A673 (cell line): Measurements from ENCODE around the gene FOXN1. TPM values are rescaled to one million over a fixed set of nuclear protein-coding genes. Genes with fewer than 3 reads are reported as not detected.

Experiments used
- BruUV-seq: library from RNA; stranded (reverse); fragments of 400-500 nt; replicated peaks from 2 replicates; lab custom pipeline; 2021; lab: Mats Ljungman, UMichigan
- CTCF ChIA-PET: fragments of 300-600 bp; sonication (Branson Sonifier 250); formaldehyde crosslinking; loops from one replicate; lab custom pipeline; 2022; ENCODE audit warnings: antibody characterized with exemption; lab: Charles Lee
- POLR2A ChIA-PET: fragments of 300-600 bp; sonication (Branson Sonifier 250); formaldehyde crosslinking; loops from one replicate; lab custom pipeline; 2022; ENCODE audit warnings: antibody characterized with exemption; ENCODE audit not compliant: low non-redundant PET; lab: Charles Lee
- DNase-seq: peaks from one replicate; pipeline ENCODE4 v3.0.0-alpha.2; 2015; ENCODE audit warnings: low spot score
- H3K27ac ChIP-seq: fragments of 200-600 bp; sonication (generic); 2 replicates; pipeline ENCODE4 v1.5.1; 2016; ENCODE audit warnings: mixed run types, low read depth, mild to moderate bottlenecking, mixed read lengths, antibody characterized with exemption, low read length; ENCODE audit not compliant: poor library complexity, severe bottlenecking
- H3K27me3 ChIP-seq: fragments of 200-600 bp; sonication (generic); replicated peaks from 2 replicates; pipeline ENCODE4 v1.6.1; 2017; ENCODE audit warnings: mixed run types, low read depth, mild to moderate bottlenecking, mixed read lengths, antibody characterized with exemption, low read length; ENCODE audit not compliant: insufficient read depth, poor library complexity
- H3K36me3 ChIP-seq: fragments of 200-600 bp; sonication (generic); 2 replicates; pipeline ENCODE4 v1.6.1; 2016; ENCODE audit warnings: mixed run types, mild to moderate bottlenecking, mixed read lengths, antibody characterized with exemption, low read length; ENCODE audit not compliant: insufficient read depth, poor library complexity, severe bottlenecking
- H3K4me1 ChIP-seq: fragments of 200-600 bp; sonication (generic); 2 replicates; pipeline ENCODE4 v1.6.1; 2017; ENCODE audit warnings: mixed run types, mild to moderate bottlenecking, mixed read lengths, antibody characterized with exemption, low read length; ENCODE audit not compliant: insufficient read depth, poor library complexity, severe bottlenecking
- H3K4me3 ChIP-seq: fragments of 200-600 bp; sonication (generic); 2 replicates; pipeline ENCODE4 v1.5.1; 2016; ENCODE audit warnings: low read depth, mixed run types, mild to moderate bottlenecking, mixed read lengths, low read length; ENCODE audit not compliant: poor library complexity, severe bottlenecking
- H3K9me3 ChIP-seq: fragments of 200-600 bp; sonication (generic); 2 replicates; pipeline ENCODE4 v1.6.1; 2016; ENCODE audit warnings: mixed run types, low read depth, mild to moderate bottlenecking, mixed read lengths, antibody characterized with exemption, low read length; ENCODE audit not compliant: poor library complexity, severe bottlenecking
- EZH2 ChIP-seq: fragments of 200-600 bp; sonication (generic); IDR thresholded peaks from 2 replicates; pipeline ENCODE4 v1.6.1; 2017; ENCODE audit warnings: borderline replicate concordance, low read depth, mild to moderate bottlenecking, mixed read lengths, antibody characterized with exemption, low read length; ENCODE audit not compliant: poor library complexity, severe bottlenecking
- intact Hi-C: fragments of 100-400 bp; cut with micrococcal nuclease; formaldehyde crosslinking; loops from one replicate; pipeline ENCODE4 v1.10.0; 2022; ENCODE audit not compliant: unreplicated experiment
- total RNA-seq: library from RNA; stranded (reverse); gene quantifications from 2 replicates; pipeline ENCODE4 v1.2.3, GENCODE V29; 2021
- TF ChIP-seq, protein P1 (sequence below): fragments of 300-800, 200-600 bp; sonication (generic); conservative IDR thresholded peaks from 2 replicates; pipeline ENCODE4 v1.5.1; 2017; ENCODE audit warnings: low read depth, mild to moderate bottlenecking, antibody characterized with exemption, low read length, moderate library complexity, mixed read lengths

FOXN1 gene
- total RNA-seq, 1 experiment from 2014 or later = not detected

GRCh38 chr17:28488533-28489276 lies 17.4 kb upstream of the FOXN1 start:
- no peaks in the 10 kb centered on the region for H3K9me3 ChIP-seq
- intact Hi-C loops = loop anchor here (5.0 kb wide), 1 partner anchor 691 kb away; no protein-coding TSS in a partner anchor
- no TSS peak for BruUV-seq
- no peaks in the 10 kb centered on the region for H3K4me1 ChIP-seq
- no peaks in the 10 kb centered on the region for H3K36me3 ChIP-seq
- CTCF ChIA-PET = no interaction called here
- TF ChIP-seq EZH2 = no peak
- TF ChIP-seq, protein P1, sequence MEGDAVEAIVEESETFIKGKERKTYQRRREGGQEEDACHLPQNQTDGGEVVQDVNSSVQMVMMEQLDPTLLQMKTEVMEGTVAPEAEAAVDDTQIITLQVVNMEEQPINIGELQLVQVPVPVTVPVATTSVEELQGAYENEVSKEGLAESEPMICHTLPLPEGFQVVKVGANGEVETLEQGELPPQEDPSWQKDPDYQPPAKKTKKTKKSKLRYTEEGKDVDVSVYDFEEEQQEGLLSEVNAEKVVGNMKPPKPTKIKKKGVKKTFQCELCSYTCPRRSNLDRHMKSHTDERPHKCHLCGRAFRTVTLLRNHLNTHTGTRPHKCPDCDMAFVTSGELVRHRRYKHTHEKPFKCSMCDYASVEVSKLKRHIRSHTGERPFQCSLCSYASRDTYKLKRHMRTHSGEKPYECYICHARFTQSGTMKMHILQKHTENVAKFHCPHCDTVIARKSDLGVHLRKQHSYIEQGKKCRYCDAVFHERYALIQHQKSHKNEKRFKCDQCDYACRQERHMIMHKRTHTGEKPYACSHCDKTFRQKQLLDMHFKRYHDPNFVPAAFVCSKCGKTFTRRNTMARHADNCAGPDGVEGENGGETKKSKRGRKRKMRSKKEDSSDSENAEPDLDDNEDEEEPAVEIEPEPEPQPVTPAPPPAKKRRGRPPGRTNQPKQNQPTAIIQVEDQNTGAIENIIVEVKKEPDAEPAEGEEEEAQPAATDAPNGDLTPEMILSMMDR = no peak
- no peak overlapping the region for H3K27ac ChIP-seq
- H3K4me3 ChIP-seq = no peak overlapping the region
- no peaks in the 10 kb centered on the region for H3K27me3 ChIP-seq
- DNase-seq = no peak
- POLR2A ChIA-PET = no interaction called here

GRCh38 chr17:28491286-28491685 lies 14.9 kb upstream of the FOXN1 start:
- no peak for DNase-seq
- Histone ChIP-seq H3K9me3 (no peaks in the 10 kb centered on the region), H3K36me3 (no peaks in the 10 kb centered on the region), H3K27ac (no peak overlapping the region), H3K4me3 (no peak overlapping the region), H3K27me3 (no peaks in the 10 kb centered on the region), H3K4me1 (no peaks in the 10 kb centered on the region)
- TF ChIP-seq, protein P1 = no peak
- TF ChIP-seq EZH2 = no peak
- intact Hi-C loops = no loop called here
- ChIA-PET CTCF (no interaction called here), POLR2A (no interaction called here)
- BruUV-seq = no TSS peak

- Histone ChIP-seq H3K27ac (no peak overlapping the region), H3K4me1 (no peaks in the 10 kb centered on the region), H3K36me3 (no peaks in the 10 kb centered on the region), H3K9me3 (no peaks in the 10 kb centered on the region), H3K27me3 (no peaks in the 10 kb centered on the region), H3K4me3 (no peak overlapping the region)
- TF ChIP-seq, protein P1 = no peak
- no peak for TF ChIP-seq EZH2
- no peak for DNase-seq
- intact Hi-C loops = no loop called here
- BruUV-seq = no TSS peak
- CTCF ChIA-PET = no interaction called here
- POLR2A ChIA-PET = no interaction called here
These were observed 14.3 kb upstream of the FOXN1 start for GRCh38 chr17:28491860-28492259.
